ENCODE results near the gene PNPLA6. TPM values are rescaled to one million over a fixed set of nuclear protein-coding genes. Genes with fewer than 3 reads are reported as not detected.

The PNPLA6 gene
- total and polyA plus RNA-seq, 2 of the 13 experiments (the other 11 are each of a cell fraction or from before 2014, with no cell fraction given): 24.9 to 28.2 TPM

GRCh38 chr19:7556696-7557315, 21.3 kb downstream of the PNPLA6 start (continued):
- TF ChIP-seq NFAT5 (CRISPR knock-in tag; IDR thresholded peaks at IDR 0.05): no peak

GRCh38 chr19:7558667-7559066, 23.1 kb downstream of the PNPLA6 start:
- DNase-seq (ENCODE audit: low spot score) (no peak), FAIRE-seq (no peak), ATAC-seq (no peak)
- Histone ChIP-seq H2AFZ (ENCODE audit: low read length) (no peak overlapping the region), H3K27ac (ENCODE audit: extremely low read length, insufficient read depth, low read length) (no peak overlapping the region), H3K9me3 (ENCODE audit: low read length) (no peaks in the 10 kb centered on the region), H3K27me3 (ENCODE audit: control insufficient read depth in 1 of 2, insufficient read depth in 2 of 2, low read length in 2 of 2) (no peaks in the 10 kb centered on the region), H4K20me1 (ENCODE audit: insufficient read depth, low read length) (no peaks in the 10 kb centered on the region), H3K79me2 (ENCODE audit: insufficient read depth, low read length) (no peaks in the 10 kb centered on the region), H3K4me2 (ENCODE audit: low read depth, low read length) (no peak overlapping the region), H3K9ac (ENCODE audit: insufficient read depth, low read depth, low read length) (no peak overlapping the region), H3K4me3 (replicated peaks in 1 of 3; ENCODE audit: insufficient read depth in 1 of 3, low read depth in 2 of 3, low read length in 3 of 3) (no peak overlapping the region), H3K4me1 (ENCODE audit: insufficient read depth, low read length) (no peaks in the 10 kb centered on the region), H3K36me3 (replicated peaks in 1 of 2; ENCODE audit: control insufficient read depth in 1 of 2, insufficient read depth in 2 of 2, low read length in 2 of 2) (peaks cover 1 to 4% of the 10 kb centered on the region in 2 experiments; a peak in 3 of 5 replicates)
- ChIA-PET CTCF (ENCODE audit: low intra/inter-chr PET ratio, low total read pairs) (no interaction called here), POLR2A (no interaction called here)
- intact Hi-C loops (cut with micrococcal nuclease; ENCODE audit: unreplicated experiment) (no loop called here), in situ Hi-C loops (cut with HindIII; ENCODE audit: extremely low pct_ligation_motif_present, low pct_unique_long_range_greater_than_20kb) (no loop called here)
- BruUV-seq (replicated peaks): no TSS peak
- 90% methylated on average over 14 of the region's 18 CpGs for WGBS (ENCODE audit: low lambda C conversion rate)
- TF ChIP-seq, protein P1, sequence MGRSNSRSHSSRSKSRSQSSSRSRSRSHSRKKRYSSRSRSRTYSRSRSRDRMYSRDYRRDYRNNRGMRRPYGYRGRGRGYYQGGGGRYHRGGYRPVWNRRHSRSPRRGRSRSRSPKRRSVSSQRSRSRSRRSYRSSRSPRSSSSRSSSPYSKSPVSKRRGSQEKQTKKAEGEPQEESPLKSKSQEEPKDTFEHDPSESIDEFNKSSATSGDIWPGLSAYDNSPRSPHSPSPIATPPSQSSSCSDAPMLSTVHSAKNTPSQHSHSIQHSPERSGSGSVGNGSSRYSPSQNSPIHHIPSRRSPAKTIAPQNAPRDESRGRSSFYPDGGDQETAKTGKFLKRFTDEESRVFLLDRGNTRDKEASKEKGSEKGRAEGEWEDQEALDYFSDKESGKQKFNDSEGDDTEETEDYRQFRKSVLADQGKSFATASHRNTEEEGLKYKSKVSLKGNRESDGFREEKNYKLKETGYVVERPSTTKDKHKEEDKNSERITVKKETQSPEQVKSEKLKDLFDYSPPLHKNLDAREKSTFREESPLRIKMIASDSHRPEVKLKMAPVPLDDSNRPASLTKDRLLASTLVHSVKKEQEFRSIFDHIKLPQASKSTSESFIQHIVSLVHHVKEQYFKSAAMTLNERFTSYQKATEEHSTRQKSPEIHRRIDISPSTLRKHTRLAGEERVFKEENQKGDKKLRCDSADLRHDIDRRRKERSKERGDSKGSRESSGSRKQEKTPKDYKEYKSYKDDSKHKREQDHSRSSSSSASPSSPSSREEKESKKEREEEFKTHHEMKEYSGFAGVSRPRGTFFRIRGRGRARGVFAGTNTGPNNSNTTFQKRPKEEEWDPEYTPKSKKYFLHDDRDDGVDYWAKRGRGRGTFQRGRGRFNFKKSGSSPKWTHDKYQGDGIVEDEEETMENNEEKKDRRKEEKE (IDR thresholded peaks at IDR 0.05): no peak
- TF ChIP-seq PAWR (CRISPR knock-in tag; IDR thresholded peaks at IDR 0.05; ENCODE audit: borderline replicate concordance) (no peak), ZSCAN30 (CRISPR knock-in tag; IDR thresholded peaks at IDR 0.05) (no peak), ZFP36 (IDR thresholded peaks at IDR 0.05; ENCODE audit: borderline replicate concordance, low read depth, low read length, partially characterized antibody) (no peak), ZNF609 (CRISPR knock-in tag; IDR thresholded peaks at IDR 0.05; ENCODE audit: borderline replicate concordance) (no peak), ZNF343 (CRISPR knock-in tag; IDR thresholded peaks at IDR 0.05) (no peak), CENPBD1 (CRISPR knock-in tag; IDR thresholded peaks at IDR 0.05; ENCODE audit: borderline replicate concordance, low read depth) (no peak)

All from HepG2 (cell line).